ENCODE data around the gene FAM170B. TPM values are rescaled to one million over a fixed set of nuclear protein-coding genes. Genes with fewer than 3 reads are reported as not detected.

Gene FAM170B
- total and polyA plus RNA-seq, 2 donors (not counting 3 experiments of a cell fraction or from before 2014, with no cell fraction given), result not detected

- FAIRE-seq (no peak), DNase-seq (ENCODE audit: low read depth, low spot score) (no peak)
- Histone ChIP-seq H2AFZ (ENCODE audit: low read depth, low read length) (no peak overlapping the region), H3K4me3 (replicated peaks in 1 of 3; ENCODE audit: insufficient read depth in 1 of 3, low read depth in 1 of 3, low read length in 3 of 3) (no peak overlapping the region), H3K9me3 (replicated peaks; ENCODE audit: control insufficient read depth, insufficient read depth, low read length) (no peaks in the 10 kb centered on the region), H3K4me1 (ENCODE audit: control insufficient read depth, extremely low read depth, insufficient read depth, low read length) (no peaks in the 10 kb centered on the region), H3K27ac (ENCODE audit: insufficient read depth, low read depth, low read length) (no peak overlapping the region), H3K27me3 (ENCODE audit: control insufficient read depth in 2 of 2, insufficient read depth in 2 of 2, low read length in 2 of 2) (no peaks in the 10 kb centered on the region), H3K79me2 (ENCODE audit: control insufficient read depth, insufficient read depth, low read length) (no peaks in the 10 kb centered on the region), H3K36me3 (ENCODE audit: control insufficient read depth in 2 of 2, extremely low read depth in 1 of 2, insufficient read depth in 2 of 2, low read length in 2 of 2) (no peaks in the 10 kb centered on the region), H3K9me1 (replicated peaks; ENCODE audit: control insufficient read depth, extremely low read depth, insufficient read depth, low read length) (no peaks in the 10 kb centered on the region), H3K9ac (replicated peaks; ENCODE audit: extremely low read depth, insufficient read depth, low read length) (no peak overlapping the region), H4K20me1 (replicated peaks; ENCODE audit: control insufficient read depth, extremely low read depth, insufficient read depth, low read length) (no peaks in the 10 kb centered on the region), H3K4me2 (ENCODE audit: insufficient read depth, low read length) (no peak overlapping the region)
- BruUV-seq (replicated peaks), result no TSS peak
- intact Hi-C loops (cut with micrococcal nuclease), result no loop called here
- TF ChIP-seq, protein P1, sequence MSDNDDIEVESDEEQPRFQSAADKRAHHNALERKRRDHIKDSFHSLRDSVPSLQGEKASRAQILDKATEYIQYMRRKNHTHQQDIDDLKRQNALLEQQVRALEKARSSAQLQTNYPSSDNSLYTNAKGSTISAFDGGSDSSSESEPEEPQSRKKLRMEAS (IDR thresholded peaks at IDR 0.05; ENCODE audit: insufficient read depth, insufficient read length), result no peak
- TF ChIP-seq MYC (IDR thresholded peaks at IDR 0.05; ENCODE audit: low read depth, low read length) (no peak), POLR2A (IDR thresholded peaks at IDR 0.05; ENCODE audit: low read depth, low read length) (no peak), FOS (IDR thresholded peaks at IDR 0.05; ENCODE audit: borderline replicate concordance, insufficient read depth, low read length) (no peak), EZH2 (IDR thresholded peaks at IDR 0.05; ENCODE audit: borderline replicate concordance, low read depth, low read length, severe bottlenecking) (no peak), POLR2AphosphoS5 (IDR thresholded peaks at IDR 0.05; ENCODE audit: insufficient read depth, low read depth, low read length) (no peak), JUN (IDR thresholded peaks at IDR 0.05; ENCODE audit: borderline replicate concordance, insufficient read depth, insufficient read length, low read depth) (no peak), GATA2 (IDR thresholded peaks at IDR 0.05; ENCODE audit: insufficient read depth, insufficient read length, low read depth, low read length) (no peak)
- TF ChIP-seq, protein P2, sequence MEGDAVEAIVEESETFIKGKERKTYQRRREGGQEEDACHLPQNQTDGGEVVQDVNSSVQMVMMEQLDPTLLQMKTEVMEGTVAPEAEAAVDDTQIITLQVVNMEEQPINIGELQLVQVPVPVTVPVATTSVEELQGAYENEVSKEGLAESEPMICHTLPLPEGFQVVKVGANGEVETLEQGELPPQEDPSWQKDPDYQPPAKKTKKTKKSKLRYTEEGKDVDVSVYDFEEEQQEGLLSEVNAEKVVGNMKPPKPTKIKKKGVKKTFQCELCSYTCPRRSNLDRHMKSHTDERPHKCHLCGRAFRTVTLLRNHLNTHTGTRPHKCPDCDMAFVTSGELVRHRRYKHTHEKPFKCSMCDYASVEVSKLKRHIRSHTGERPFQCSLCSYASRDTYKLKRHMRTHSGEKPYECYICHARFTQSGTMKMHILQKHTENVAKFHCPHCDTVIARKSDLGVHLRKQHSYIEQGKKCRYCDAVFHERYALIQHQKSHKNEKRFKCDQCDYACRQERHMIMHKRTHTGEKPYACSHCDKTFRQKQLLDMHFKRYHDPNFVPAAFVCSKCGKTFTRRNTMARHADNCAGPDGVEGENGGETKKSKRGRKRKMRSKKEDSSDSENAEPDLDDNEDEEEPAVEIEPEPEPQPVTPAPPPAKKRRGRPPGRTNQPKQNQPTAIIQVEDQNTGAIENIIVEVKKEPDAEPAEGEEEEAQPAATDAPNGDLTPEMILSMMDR (IDR thresholded peaks at IDR 0.05; ENCODE audit: extremely low read depth in 1 of 2, insufficient read depth in 1 of 2, low read depth in 1 of 2, low read length in 2 of 2), result no peak
- ChIA-PET CTCF (no interaction called here), POLR2A (no interaction called here)
- dilution Hi-C loops (cut with MboI; ENCODE audit: extremely low pct_ligation_motif_present, low sequenced_read_pairs), result no loop called here
Observed at GRCh38 chr10:49092477-49092876, 41.3 kb downstream of the FAM170B start.

Measured in endothelial cell of umbilical vein (primary cell).